ENCODE measurements around the gene CAV1. TPM values are rescaled to one million over a fixed set of nuclear protein-coding genes. Genes with fewer than 3 reads are reported as not detected.
A peak's percentile ranks its signal among the peaks of the same experiment; 100 is the strongest.

The CAV1 gene
- total and polyA plus RNA-seq, 12 donors, result 4.0 to 35.4 (median 9.7) TPM

DNA sequence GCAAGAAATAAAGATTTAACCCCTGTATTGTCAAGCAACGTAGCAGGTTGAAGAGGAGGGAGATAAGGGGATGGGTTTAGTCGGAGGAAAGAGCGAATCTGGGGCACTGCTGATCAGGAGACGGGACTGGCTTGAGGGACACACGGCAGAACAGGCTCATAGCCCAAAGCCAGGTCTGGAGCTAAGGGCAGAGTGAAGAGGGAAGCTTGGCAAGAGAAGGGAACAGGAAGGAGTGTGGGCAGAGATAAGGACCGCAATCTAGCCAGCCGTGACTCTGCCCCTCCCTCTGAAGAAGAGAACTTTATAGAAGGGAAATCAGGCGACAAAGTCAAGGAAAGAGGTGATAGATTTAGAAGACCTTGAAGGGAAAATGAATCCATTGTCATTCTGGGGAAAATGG lies 67.6 kb downstream of the CAV1 start:
- 35 to 37% (median 36%) methylated on average over 8 of the region's 8 CpGs for WGBS, 4 donors
- intact Hi-C loops (cut with DNase I), result loop anchor here in 1 of 2 donors (5.0 to 10.0 kb wide), 2 partner anchors 215 to 418 kb away; no protein-coding TSS in a partner anchor
- Histone ChIP-seq H3K27ac (no peak overlapping the region), H3K36me3 (replicated peaks in 1 of 2) (no peaks in the 10 kb centered on the region), H3K27me3 (no peaks in the 10 kb centered on the region), H3K4me1 (replicated peaks in 1 of 2) (peaks cover 3 to 6% of the 10 kb centered on the region in 2 donors), H3K4me3 (peak overlapping the region in 1 of 4 donors; percentile 34), H3K9me3 (replicated peaks in 1 of 3) (no peaks in the 10 kb centered on the region)
- no peak for DNase-seq
- TF ChIP-seq, protein P1, sequence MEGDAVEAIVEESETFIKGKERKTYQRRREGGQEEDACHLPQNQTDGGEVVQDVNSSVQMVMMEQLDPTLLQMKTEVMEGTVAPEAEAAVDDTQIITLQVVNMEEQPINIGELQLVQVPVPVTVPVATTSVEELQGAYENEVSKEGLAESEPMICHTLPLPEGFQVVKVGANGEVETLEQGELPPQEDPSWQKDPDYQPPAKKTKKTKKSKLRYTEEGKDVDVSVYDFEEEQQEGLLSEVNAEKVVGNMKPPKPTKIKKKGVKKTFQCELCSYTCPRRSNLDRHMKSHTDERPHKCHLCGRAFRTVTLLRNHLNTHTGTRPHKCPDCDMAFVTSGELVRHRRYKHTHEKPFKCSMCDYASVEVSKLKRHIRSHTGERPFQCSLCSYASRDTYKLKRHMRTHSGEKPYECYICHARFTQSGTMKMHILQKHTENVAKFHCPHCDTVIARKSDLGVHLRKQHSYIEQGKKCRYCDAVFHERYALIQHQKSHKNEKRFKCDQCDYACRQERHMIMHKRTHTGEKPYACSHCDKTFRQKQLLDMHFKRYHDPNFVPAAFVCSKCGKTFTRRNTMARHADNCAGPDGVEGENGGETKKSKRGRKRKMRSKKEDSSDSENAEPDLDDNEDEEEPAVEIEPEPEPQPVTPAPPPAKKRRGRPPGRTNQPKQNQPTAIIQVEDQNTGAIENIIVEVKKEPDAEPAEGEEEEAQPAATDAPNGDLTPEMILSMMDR (IDR thresholded peaks at IDR 0.05), result no peak
- TF ChIP-seq POLR2A (IDR thresholded peaks at IDR 0.05), result no peak

DNA sequence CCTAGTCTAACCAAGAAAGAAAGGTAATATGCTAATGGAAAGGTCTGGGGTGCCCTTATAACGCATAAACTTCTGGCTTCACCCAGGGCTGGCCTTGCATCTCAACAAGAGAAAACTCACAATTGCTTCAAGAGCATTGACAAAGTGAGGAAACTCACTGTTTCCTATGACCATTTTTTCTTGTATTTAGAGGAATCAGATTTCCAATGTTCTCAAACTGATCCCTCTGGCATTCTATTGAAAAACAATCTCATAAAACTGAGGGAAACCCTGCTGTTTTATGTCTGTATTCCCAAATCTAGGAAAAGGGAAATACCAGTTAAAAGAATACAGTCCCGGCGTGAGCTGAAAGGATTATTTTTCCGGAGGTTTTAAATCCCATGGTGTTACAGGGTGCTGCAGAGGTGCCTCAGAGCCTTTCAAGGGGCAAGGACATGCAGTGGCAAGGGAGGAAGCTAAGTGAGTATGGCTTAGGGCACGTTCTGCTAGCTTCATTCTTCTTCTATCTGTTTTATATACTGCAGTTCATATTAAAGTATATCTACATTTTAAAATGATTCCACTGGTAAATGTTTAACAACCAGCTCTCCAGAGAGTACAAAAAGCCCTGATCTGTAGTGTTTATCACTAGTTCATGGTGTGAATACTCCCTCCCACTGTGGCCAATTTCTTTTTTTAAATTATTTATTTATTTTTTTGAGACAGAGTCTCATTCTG lies 68.7 kb downstream of the CAV1 start:
- TF ChIP-seq POLR2A (IDR thresholded peaks at IDR 0.05), result no peak
- TF ChIP-seq, protein P1 (IDR thresholded peaks at IDR 0.05), result no peak
- DNase-seq, result no peak
- H3K9me3 ChIP-seq (replicated peaks in 1 of 3), result no peaks in the 10 kb centered on the region
- WGBS, 4 donors, result 76 to 80% (median 77%) methylated on average over 5 of the region's 5 CpGs
- no peak overlapping the region for H3K4me3 ChIP-seq
- H3K27ac ChIP-seq, result no peak overlapping the region
- H3K27me3 ChIP-seq, result no peaks in the 10 kb centered on the region
- H3K4me1 ChIP-seq (replicated peaks in 1 of 2), result peaks cover 3 to 6% of the 10 kb centered on the region in 2 donors
- no peaks in the 10 kb centered on the region for H3K36me3 ChIP-seq (replicated peaks in 1 of 2)
- intact Hi-C loops (cut with DNase I), result loop anchor here in 1 of 2 donors (5.0 to 10.0 kb wide), 2 partner anchors 214 to 419 kb away; no protein-coding TSS in a partner anchor

- Histone ChIP-seq H3K4me3 (no peak overlapping the region), H3K4me1 (replicated peaks in 1 of 2) (peaks cover 3 to 6% of the 10 kb centered on the region in 2 donors), H3K9me3 (replicated peaks in 1 of 3) (no peaks in the 10 kb centered on the region), H3K27ac (no peak overlapping the region), H3K27me3 (no peaks in the 10 kb centered on the region), H3K36me3 (replicated peaks in 1 of 2) (no peaks in the 10 kb centered on the region)
- TF ChIP-seq POLR2A (IDR thresholded peaks at IDR 0.05), result no peak
- TF ChIP-seq, protein P1 (IDR thresholded peaks at IDR 0.05), result no peak
- WGBS, 4 donors, result 87 to 98% (median 92%) methylated on average over 9 of the region's 9 CpGs
- intact Hi-C loops (cut with DNase I), result loop anchor here (5.0 to 10.0 kb wide), 2 partner anchors 212 to 420 kb away; no protein-coding TSS in a partner anchor
- DNase-seq, result no peak
Observed at GRCh38 chr7:116595063-116595462, 70.2 kb downstream of the CAV1 start.

DNA sequence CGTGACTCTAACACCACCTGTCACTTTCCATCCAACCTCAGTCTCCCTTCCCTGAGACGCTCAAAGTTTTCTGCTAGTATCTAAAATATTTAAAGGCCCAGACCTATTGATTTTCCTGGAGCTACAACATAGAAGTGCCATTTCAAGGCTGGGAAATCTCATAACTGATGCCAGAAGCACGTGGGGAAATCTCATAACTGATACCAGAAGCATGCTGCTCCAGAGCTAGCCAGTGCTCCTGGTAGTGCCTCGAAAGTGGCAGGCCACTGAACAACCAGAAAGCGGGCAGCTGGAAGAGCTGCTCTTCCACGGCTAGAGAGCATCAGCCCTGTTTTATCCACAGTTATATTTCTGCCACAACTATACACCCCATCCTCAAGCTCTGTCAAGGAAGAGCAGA lies 72.5 kb downstream of the CAV1 start:
- DNase-seq, result no peak
- H3K9me3 ChIP-seq (replicated peaks in 1 of 3), result no peaks in the 10 kb centered on the region
- H3K4me1 ChIP-seq (replicated peaks in 1 of 2), result no peaks in the 10 kb centered on the region
- no peak overlapping the region for H3K27ac ChIP-seq
- intact Hi-C loops (cut with DNase I), result loop anchor here (5.0 to 10.0 kb wide), 2 partner anchors 210 to 423 kb away; no protein-coding TSS in a partner anchor
- no peaks in the 10 kb centered on the region for H3K27me3 ChIP-seq
- no peak for TF ChIP-seq POLR2A (IDR thresholded peaks at IDR 0.05)
- TF ChIP-seq, protein P1 (IDR thresholded peaks at IDR 0.05), result no peak
- 74 to 90% (median 81%) methylated on average over 4 to 6 of the region's 6 CpGs for WGBS, 4 donors
- no peak overlapping the region for H3K4me3 ChIP-seq
- H3K36me3 ChIP-seq (replicated peaks in 1 of 2), result no peaks in the 10 kb centered on the region
